NCI-H446 treated with DMSO at 0.1 percent for 48 hours (cell line): ENCODE data around the gene KRT81.
"Not testable (repeated sequence)": the region's sequence is repeated elsewhere in the genome, so short reads cannot be mapped to it uniquely, and the experiment has no call there.

ENCODE experiments used
- DNase-seq: peaks from one replicate; lab custom pipeline; 2025; lab: John Stamatoyannopoulos, UW

KRT81 gene

GRCh38 chr12:52296572-52297215, 5.4 kb upstream of the KRT81 start:
- no peak for DNase-seq

- no peak for DNase-seq
Observed at GRCh38 chr12:52295663-52296062, 4.3 kb upstream of the KRT81 start.

GRCh38 chr12:52294803-52295202, 3.5 kb upstream of the KRT81 start:
- DNase-seq: no peak

GRCh38 chr12:52293926-52294325, 2.6 kb upstream of the KRT81 start:
- DNase-seq: no peak

- not testable (repeated sequence) for DNase-seq
Observed at GRCh38 chr12:52290483-52291134, 725 bp downstream of the KRT81 start.

GRCh38 chr12:52287816-52288805, 3.2 kb downstream of the KRT81 start:
- DNase-seq: not testable (repeated sequence)

- DNase-seq: not testable (repeated sequence)
Observed at GRCh38 chr12:52286857-52287785, 4.2 kb downstream of the KRT81 start.

GRCh38 chr12:52285851-52286530, 5.3 kb downstream of the KRT81 start:
- DNase-seq: no peak

GRCh38 chr12:52285172-52285745, 6.1 kb downstream of the KRT81 start:
- no peak for DNase-seq

- no peak for DNase-seq
Observed at GRCh38 chr12:52284562-52285171, 6.7 kb downstream of the KRT81 start.

GRCh38 chr12:52280796-52281560, 10.4 kb downstream of the KRT81 start:
- no peak for DNase-seq

- no peak for DNase-seq
Observed at GRCh38 chr12:52280319-52280795, 11.0 kb downstream of the KRT81 start.

GRCh38 chr12:52279422-52280318, 11.7 kb downstream of the KRT81 start:
- DNase-seq: no peak

GRCh38 chr12:52278575-52279421, 12.5 kb downstream of the KRT81 start:
- no peak for DNase-seq

- DNase-seq: no peak
Observed at GRCh38 chr12:52277486-52278245, 13.7 kb downstream of the KRT81 start.

- DNase-seq: no peak
Observed at GRCh38 chr12:52275686-52276085, 15.6 kb downstream of the KRT81 start.
